RWPE2 (cell line): ENCODE data around the gene SAV1.
A peak's percentile ranks its signal among the peaks of the same experiment; 100 is the strongest.
"Not testable (repeated sequence)": the region's sequence is repeated elsewhere in the genome, so short reads cannot be mapped to it uniquely, and the experiment has no call there.

Experiments used
- ATAC-seq: fragments of 200-7000 bp; cut with Tn5 transposase; 3 replicates; pipeline ENCODE4 v1.9.1; 2021; ENCODE audit warnings: low read depth
- DNase-seq: peaks from one replicate; pipeline ENCODE4 v3.0.0-alpha.2; 2020; ENCODE audit warnings: low spot score
- H3K27ac ChIP-seq: fragments of 450-650 bp; 2 replicates; pipeline ENCODE4 v1.5.1; 2017; ENCODE audit warnings: mild to moderate bottlenecking; ENCODE audit not compliant: poor library complexity, severe bottlenecking
- H3K27me3 ChIP-seq: fragments of 250-450 bp; sonication (Bioruptor Pico); 2 replicates; pipeline ENCODE4 v1.5.1; 2021; ENCODE audit warnings: mild to moderate bottlenecking, moderate library complexity; ENCODE audit not compliant: insufficient read depth, poor library complexity, severe bottlenecking
- H3K36me3 ChIP-seq: fragments of 250-450 bp; sonication (Bioruptor Pico); 2 replicates; pipeline ENCODE4 v1.5.1; 2020; ENCODE audit warnings: low read depth, mild to moderate bottlenecking, moderate library complexity
- H3K4me1 ChIP-seq: fragments of 250-450 bp; sonication (Bioruptor Pico); 2 replicates; pipeline ENCODE4 v1.5.1; 2021; ENCODE audit warnings: mild to moderate bottlenecking, moderate library complexity; ENCODE audit not compliant: insufficient read depth, poor library complexity, severe bottlenecking
- H3K4me3 ChIP-seq: fragments of 250-450 bp; sonication (Bioruptor Pico); 2 replicates; pipeline ENCODE4 v1.5.1; 2021; ENCODE audit warnings: mild to moderate bottlenecking, moderate library complexity; ENCODE audit not compliant: severe bottlenecking
- H3K9me3 ChIP-seq: fragments of 250-450 bp; sonication (Bioruptor Pico); 2 replicates; pipeline ENCODE4 v1.5.1; 2021; ENCODE audit warnings: mild to moderate bottlenecking, moderate library complexity; ENCODE audit not compliant: severe bottlenecking
- TF ChIP-seq, protein P1 (sequence below): fragments of 450-650 bp; IDR thresholded peaks from one replicate; pipeline ENCODE4 v1.5.1; 2017; ENCODE audit warnings: mild to moderate bottlenecking, moderate library complexity; ENCODE audit not compliant: poor library complexity, severe bottlenecking

Gene SAV1

GRCh38 chr14:50705026-50705593, 37.0 kb upstream of the SAV1 start:
- no peak overlapping the region for H3K4me3 ChIP-seq
- H3K27ac ChIP-seq, result no peak overlapping the region
- ATAC-seq (no peak), DNase-seq (no peak)
- TF ChIP-seq, protein P1, sequence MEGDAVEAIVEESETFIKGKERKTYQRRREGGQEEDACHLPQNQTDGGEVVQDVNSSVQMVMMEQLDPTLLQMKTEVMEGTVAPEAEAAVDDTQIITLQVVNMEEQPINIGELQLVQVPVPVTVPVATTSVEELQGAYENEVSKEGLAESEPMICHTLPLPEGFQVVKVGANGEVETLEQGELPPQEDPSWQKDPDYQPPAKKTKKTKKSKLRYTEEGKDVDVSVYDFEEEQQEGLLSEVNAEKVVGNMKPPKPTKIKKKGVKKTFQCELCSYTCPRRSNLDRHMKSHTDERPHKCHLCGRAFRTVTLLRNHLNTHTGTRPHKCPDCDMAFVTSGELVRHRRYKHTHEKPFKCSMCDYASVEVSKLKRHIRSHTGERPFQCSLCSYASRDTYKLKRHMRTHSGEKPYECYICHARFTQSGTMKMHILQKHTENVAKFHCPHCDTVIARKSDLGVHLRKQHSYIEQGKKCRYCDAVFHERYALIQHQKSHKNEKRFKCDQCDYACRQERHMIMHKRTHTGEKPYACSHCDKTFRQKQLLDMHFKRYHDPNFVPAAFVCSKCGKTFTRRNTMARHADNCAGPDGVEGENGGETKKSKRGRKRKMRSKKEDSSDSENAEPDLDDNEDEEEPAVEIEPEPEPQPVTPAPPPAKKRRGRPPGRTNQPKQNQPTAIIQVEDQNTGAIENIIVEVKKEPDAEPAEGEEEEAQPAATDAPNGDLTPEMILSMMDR, result no peak
- H3K9me3 ChIP-seq, result no peaks in the 10 kb centered on the region
- no peaks in the 10 kb centered on the region for H3K4me1 ChIP-seq
- no peaks in the 10 kb centered on the region for H3K27me3 ChIP-seq
- no peaks in the 10 kb centered on the region for H3K36me3 ChIP-seq

GRCh38 chr14:50704454-50705010, 36.4 kb upstream of the SAV1 start:
- Histone ChIP-seq H3K9me3 (no peaks in the 10 kb centered on the region), H3K27ac (no peak overlapping the region), H3K4me3 (no peak overlapping the region), H3K27me3 (no peaks in the 10 kb centered on the region), H3K4me1 (no peaks in the 10 kb centered on the region), H3K36me3 (no peaks in the 10 kb centered on the region)
- DNase-seq, result no peak
- ATAC-seq, result no peak
- TF ChIP-seq, protein P1, result no peak

DNA sequence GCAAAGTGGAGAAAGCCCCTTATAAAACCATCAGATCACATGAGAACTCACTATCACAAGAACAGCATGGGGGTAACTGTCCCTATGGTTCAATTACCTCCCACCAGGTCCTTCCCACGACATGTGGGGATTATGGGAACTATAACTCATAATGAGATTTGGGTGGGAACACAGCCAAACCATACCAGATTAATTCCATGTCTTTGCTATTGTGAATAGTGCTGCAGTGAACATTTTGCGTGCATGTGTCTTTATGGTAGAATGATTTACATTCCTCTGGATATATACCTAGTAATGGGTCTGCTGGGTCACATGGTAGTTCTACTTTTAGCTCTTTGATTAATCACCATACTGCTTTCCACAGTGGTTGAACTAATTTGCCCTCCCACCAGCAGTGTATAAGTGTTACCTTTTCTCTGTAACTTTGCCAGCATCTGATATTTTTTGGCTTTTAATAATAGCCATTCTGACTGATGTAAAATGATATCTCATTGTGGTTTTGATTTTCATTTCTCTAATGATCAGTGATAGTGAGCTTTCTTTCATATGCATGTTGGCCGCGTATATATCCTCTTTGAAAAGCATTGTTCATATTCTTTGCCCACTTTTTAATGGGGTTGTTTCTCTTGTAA, 29.7 kb upstream of the SAV1 start:
- no peaks in the 10 kb centered on the region for H3K4me1 ChIP-seq
- TF ChIP-seq, protein P1, result no peak
- no peaks in the 10 kb centered on the region for H3K27me3 ChIP-seq
- no peak for ATAC-seq
- H3K9me3 ChIP-seq, result peaks cover 4% of the 10 kb centered on the region
- no peak for DNase-seq
- H3K27ac ChIP-seq, result no peak overlapping the region
- H3K36me3 ChIP-seq, result no peaks in the 10 kb centered on the region
- H3K4me3 ChIP-seq, result no peak overlapping the region

DNA sequence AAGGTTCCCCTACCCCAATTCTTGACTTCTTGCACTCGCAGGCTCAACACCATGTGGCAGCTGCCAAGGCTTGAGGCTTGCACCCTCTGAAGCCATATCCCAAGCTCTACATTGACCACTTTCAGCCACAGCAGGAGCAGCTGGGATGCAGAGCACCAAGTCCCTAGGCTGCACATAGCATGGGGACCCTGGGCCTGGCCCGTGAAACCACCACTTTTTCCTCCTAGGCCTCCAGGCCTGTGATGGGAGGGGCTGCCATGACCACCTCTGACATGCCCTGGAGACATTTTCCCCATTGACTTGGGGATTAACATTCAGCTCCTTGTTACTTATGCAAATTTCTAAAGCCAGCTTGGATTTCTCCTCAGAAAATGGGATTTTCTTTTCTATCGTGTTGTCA, 26.2 kb upstream of the SAV1 start:
- DNase-seq, H3K27me3 ChIP-seq, H3K9me3 ChIP-seq, ATAC-seq, H3K36me3 ChIP-seq, H3K27ac ChIP-seq, H3K4me1 ChIP-seq, H3K4me3 ChIP-seq: not testable (repeated sequence)

- TF ChIP-seq, protein P1, result peak; percentile 27
- no peak overlapping the region for H3K4me3 ChIP-seq
- no peaks in the 10 kb centered on the region for H3K27me3 ChIP-seq
- H3K9me3 ChIP-seq, result no peaks in the 10 kb centered on the region
- H3K27ac ChIP-seq, result no peak overlapping the region
- DNase-seq (no peak), ATAC-seq (peak; percentile 58; the same call in 2 of the 3 replicates)
- H3K4me1 ChIP-seq, result no peaks in the 10 kb centered on the region
- H3K36me3 ChIP-seq, result no peaks in the 10 kb centered on the region
Measured at GRCh38 chr14:50688875-50689274, 20.8 kb upstream of the SAV1 start.
